ENCODE data around the gene ZKSCAN1.

Gene ZKSCAN1

GRCh38 chr7:100081535-100082102 is 66.2 kb downstream of the ZKSCAN1 start, which contains the start of gene ZNF3:
ZNF3 (minus strand) TSS chr7:100081723; CDS start chr7:100077357, 4,366 bp downstream.
- peak; percentile 57 for DNase-seq

GRCh38 chr7:100082978-100083377 is 67.6 kb downstream of the ZKSCAN1 start:
- no peak for DNase-seq

DNA sequence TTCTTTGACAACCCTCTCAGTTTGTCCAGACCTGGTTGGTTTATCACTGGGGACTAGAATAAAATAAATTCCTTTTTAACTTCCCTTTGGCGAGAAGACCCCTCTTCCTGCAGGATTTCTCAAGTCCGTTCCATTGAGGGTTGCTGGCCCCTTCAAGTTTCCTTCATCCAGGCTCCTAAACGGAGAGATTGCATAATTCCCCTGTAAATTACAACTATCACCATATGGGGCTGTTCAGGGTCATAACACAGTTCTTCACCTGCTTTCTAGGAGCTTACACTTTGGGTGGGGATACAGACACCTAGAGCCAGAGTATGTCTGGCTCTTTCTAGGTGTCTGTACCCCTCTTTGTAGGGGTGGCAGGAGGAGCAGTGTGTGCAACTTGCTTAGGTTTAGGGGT is 70.1 kb downstream of the ZKSCAN1 start:
- DNase-seq: no peak

- DNase-seq: no peak
These were observed 71.8 kb downstream of the ZKSCAN1 start for GRCh38 chr7:100087055-100087750.

DNA sequence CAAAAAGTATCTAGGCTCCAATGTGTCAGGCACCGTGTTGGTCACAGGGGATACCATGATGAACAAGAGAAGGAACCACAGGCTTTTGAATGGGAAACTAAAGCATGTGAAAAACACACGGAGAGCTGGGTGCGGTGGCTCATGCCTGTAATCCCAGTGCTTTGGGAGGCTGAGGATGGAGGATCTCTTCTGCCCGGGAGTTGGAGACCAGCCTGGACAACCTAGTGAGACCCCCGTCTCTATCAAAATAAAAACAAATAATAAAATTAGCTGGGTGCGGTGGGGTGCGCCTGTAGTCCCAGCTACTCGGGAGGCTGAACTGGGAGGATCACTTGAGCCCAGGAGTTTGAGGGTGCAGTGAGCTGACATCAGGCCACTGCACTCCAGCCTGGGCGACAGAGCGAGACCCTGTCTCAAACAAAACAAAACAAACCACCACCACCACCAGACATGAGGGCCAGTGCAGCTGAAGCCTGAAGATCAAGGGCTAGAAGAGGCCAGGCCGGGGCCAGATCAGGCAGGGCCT is 72.8 kb downstream of the ZKSCAN1 start:
- no peak for DNase-seq

DNA sequence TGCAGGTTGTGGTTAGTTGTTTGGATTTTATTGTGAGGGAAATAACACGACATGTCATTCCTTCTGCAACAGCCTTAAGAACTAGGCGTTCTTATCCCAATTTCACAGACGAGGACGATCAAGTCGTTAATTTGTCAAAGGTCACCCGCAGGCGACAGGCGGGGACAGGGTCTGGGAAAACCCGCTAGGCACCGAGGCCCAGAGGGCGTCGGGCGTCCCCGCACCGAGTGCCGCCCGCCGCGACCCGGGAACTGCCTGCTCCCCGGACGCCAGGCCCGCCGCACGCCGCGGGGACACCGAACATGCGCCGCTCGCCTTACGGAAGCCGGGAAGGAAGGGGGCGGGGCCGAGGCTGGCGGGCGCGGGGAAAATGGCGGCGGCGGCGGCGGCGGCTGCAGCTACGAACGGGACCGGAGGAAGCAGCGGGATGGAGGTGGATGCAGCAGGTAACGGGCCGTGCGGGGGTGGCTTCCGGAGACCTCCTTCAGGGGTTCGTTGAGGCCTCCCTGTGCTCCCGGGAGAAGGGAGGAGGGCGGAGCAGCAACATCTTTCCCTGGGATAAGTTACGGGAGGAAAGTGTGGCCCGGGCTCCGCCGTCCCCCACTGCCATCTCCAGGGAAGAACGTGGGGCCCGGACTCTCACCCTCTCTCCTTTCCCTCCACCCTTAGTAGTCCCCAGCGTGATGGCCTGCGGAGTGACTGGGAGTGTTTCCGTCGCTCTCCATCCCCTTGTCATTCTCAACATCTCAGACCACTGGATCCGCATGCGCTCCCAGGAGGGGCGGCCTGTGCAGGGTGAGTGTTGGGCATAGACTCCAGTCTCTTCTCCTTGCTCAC is 73.4 kb downstream of the ZKSCAN1 start, which contains the start of gene COPS6:
Gene COPS6, plus strand, starts transcription at position 349 of the 837 bp plus-strand sequence. Its CDS starts 22 bp downstream, at position 371.
- no peak for DNase-seq

GRCh38 chr7:100089458-100090196 is 74.2 kb downstream of the ZKSCAN1 start:
- DNase-seq: no peak

GRCh38 chr7:100090527-100091410 is 75.4 kb downstream of the ZKSCAN1 start:
- no peak for DNase-seq

Data from 8988T (cell line).